Neural cell (in vitro differentiated cells): ENCODE measurements around the gene CFAP45.

ENCODE experiments used
- CTCF ChIP-seq: fragments of 450-650 bp; IDR thresholded peaks from 2 replicates; pipeline ENCODE4 v1.5.1; 2014; ENCODE audit warnings: antibody characterized with exemption, mild to moderate bottlenecking, moderate library complexity; ENCODE audit not compliant: poor library complexity, severe bottlenecking
- EP300 ChIP-seq: fragments of 450-650 bp; conservative IDR thresholded peaks from 2 replicates; pipeline ENCODE4 v1.6.1; 2014; ENCODE audit warnings: antibody characterized with exemption, mild to moderate bottlenecking, moderate library complexity; ENCODE audit not compliant: poor library complexity, severe bottlenecking
- EZH2 ChIP-seq: fragments of 200-600, 300-800 bp; shearing (Covaris generic), sonication (generic); IDR thresholded peaks from 2 replicates; pipeline ENCODE4 v1.6.1; 2014; ENCODE audit warnings: antibody characterized with exemption, low read length, borderline replicate concordance, mild to moderate bottlenecking; ENCODE audit not compliant: insufficient read depth, poor library complexity, severe bottlenecking
- POLR2AphosphoS5 ChIP-seq: IDR thresholded peaks from 2 replicates; pipeline ENCODE4 v1.6.1; 2012
- RAD21 ChIP-seq: fragments of 450-650 bp; conservative IDR thresholded peaks from 2 replicates; pipeline ENCODE4 v1.6.1; 2014; ENCODE audit warnings: antibody characterized with exemption, mild to moderate bottlenecking, moderate library complexity
- REST ChIP-seq: IDR thresholded peaks from 2 replicates; pipeline ENCODE4 v1.6.1; 2012; ENCODE audit warnings: borderline replicate concordance
- TAF1 ChIP-seq: IDR thresholded peaks from 2 replicates; pipeline ENCODE4 v1.6.1; 2012; ENCODE audit warnings: low read depth

GRCh38 chr1:159941591-159942560 is 41.9 kb upstream of the CFAP45 start:
- TF ChIP-seq EZH2 (no peak), REST (no peak), TAF1 (no peak), POLR2AphosphoS5 (no peak), CTCF (no peak), RAD21 (no peak), EP300 (no peak)
